ENCODE measurements around the gene PCBP4. TPM values are rescaled to one million over a fixed set of nuclear protein-coding genes. Genes with fewer than 3 reads are reported as not detected.

Gene PCBP4
- 23.9 and 37.0 TPM in 2 replicates for total RNA-seq (2014; rRNA removed; shearing (Covaris generic))

DNA sequence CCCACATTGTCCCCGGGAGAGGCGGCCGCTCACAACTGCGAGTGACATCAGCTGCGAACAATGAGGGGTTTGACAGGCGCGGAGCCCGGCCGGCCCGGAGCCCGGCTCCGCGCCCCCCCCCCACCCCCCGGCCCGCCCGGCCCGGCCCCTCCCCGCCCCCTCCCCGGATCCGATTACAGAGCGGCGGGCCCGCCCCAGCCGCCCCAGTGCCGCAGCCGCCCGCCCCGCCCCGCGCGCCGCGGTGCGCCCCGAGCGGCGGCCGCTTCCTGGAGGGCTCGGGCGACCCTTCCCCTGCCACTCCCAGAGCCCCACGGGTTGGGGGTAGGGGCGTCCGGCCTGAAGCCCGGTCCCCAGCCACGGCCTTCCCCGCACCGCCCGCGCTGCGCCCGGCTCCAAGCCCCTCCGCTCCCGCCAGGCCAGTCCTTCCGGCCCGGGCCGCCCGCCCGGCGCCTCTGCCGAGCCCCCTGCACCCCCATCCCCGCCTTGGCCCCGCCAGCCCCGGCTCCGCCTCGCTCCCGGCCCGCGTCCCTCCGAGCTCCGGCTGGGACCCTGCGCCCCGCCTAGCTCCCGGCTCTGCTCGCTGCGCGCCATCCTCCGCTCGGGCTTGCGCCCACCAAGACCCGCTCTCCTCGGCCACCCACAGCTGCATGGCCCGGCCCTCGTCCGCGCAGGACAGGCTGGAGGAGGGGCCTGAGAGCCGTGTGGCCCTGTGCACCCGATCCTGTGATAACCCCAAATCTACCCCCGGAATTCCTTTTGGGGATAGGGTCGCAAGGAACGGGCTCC, at the start of gene PCBP4:
TSS of gene PCBP4 (minus strand) at position 71 of the 786 bp plus-strand sequence. CDS start 6,214 bp downstream, outside the sequence.
- DNase-seq (ENCODE audit: low read depth): peak; percentile 39

DNA sequence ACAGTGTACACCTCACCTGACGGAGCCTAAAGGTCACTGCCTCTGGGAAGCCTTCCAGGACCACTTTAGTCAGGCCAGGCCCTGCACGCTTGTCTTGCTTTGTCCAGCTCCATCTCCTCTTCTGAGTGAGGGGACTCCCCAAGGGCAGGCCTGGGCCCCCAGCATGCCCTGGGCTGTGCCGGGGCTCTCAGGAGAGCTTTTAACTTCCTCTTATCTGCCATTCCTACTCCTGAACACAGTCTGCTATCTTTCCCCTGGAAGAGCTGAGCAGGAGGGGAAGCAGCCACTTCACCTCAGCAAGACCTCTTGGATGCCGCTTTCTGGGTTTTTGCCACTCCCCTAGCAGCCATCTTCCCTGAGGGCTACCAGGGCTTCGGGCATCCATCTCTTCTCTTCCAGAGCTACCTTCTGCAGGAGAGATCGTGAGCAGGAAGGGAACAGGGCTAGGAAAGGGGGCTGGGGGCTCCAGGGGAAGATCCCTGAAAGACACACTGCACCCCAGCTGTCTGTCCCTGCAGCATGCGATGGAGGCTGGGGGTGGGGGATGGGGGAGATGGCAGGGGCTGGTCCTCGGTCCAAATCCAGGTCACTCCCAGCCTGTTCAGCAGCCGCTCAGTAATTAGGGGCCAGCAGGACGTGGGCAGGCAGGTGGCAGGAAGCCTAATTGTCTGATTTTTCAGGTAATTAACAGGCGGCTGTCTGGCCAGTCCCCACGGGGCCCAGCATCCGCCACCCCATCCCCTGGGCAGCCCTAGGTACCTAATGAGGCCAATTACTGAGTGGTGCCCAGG, 48.4 kb upstream of the PCBP4 start:
- no peak for DNase-seq (ENCODE audit: low read depth)

DNA sequence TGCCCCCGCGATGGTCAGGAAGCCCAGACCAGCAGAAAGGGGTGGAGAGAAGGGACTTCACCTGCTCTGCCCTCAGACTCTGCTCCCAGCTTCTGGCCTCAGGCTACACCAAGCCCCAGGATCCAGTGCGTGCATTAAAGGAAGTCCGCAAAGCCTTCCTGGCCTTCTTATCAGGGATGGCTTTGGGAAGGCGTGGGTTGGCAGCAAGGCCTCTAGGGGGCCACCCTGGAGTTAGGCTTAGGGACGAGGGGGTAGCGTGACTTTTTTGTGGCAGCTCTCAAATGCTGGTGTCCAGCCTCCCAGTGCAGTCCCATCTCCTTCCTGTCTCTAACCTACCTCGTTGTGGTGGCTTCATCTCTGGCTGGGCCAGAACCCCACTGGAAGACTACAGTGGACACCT, 47.4 kb upstream of the PCBP4 start:
- DNase-seq (ENCODE audit: low read depth): no peak

DNA sequence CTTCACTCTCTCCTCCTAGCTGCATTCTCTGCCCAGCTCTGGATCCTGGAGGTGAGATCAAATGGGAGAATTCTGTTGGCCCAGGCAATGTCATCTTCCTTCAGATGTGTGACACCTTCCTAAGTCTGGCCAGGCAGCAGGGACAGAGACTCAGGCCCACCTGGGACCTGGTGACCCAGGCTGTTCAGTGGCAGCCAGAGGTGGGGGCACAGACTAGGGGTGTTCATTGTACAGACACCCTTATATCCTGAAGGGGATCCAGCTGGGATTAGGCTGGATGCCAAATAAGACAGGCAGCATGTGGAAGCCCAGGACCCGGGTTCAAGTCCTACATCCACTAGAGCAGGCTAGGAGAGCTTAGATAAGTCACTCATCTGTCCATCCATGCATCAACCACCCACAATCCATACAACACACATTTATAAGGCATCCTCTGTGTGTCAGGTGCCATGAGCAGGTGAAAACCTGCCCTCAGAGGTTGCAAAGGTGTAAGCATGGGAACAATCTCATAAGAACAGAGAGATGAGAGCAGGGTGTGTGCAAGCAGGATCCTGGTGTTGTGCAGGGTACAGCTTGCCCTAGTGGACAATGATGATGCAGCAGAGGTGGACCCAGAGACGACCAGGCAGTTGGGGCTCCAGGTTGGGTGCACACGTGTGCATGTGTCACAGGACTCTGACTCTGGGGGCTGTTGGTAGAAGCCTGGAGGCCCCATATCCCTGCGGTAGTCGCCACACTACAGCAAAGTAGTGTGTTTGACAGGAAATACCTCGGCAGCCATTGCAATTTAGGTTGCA, 46.7 kb upstream of the PCBP4 start:
- DNase-seq (ENCODE audit: low read depth): no peak

DNA sequence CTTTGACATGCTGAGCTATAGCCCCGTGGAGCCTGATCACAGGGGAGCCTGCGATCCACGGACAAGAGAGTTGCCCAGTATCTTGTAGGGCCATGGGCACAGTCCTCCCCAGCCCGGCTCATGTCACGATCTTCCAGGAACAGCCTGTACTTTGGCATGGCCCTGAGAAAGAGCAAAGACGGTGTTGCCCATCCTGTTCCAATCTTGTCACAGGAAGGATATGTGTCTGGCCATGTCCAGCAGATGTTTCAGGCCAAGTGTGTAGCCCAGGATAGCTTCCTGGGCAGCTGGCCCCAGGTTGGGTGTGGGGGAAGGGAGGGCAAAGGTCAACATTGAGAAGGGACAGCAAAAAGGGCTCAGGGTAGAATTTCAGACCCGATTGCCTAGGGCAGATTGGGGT, 45.4 kb upstream of the PCBP4 start:
- DNase-seq (ENCODE audit: low read depth): no peak

DNA sequence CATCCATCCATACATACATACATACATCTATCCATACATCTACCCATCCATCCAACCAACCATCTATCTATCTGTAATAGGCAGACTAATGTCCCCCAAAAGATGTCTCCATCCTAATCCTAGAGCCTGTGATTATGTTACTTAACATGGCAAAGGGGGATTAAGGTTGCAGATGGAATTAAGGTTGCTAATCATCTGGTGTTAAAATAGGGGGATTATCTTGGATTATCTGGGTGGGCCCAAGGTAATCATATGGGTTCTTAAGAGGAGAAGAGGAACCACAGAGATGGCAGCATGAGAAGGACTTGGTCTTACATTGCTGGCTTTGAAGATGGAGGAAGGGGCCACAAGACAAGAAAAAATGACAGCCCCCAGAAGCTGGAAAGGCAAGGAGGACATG, 43.2 kb upstream of the PCBP4 start:
- no peak for DNase-seq (ENCODE audit: low read depth)

DNA sequence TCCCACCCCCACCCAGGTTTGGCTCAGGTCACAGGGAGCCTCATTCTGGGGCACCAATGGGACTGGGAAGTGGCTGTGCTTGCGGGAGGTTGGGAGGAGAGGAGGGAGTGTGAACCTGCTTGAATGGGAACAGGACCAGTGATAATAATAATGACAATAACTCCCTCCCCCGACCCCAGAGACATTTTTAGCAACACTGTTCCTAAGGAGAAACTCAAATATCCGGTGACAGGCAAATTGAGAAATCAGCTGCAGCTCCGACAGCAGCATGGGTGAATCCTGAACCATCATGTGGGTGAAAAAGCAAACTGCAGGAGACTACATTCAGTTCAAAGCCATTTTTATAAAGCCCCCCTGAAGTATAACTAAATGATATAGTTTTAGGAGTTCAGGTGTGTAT, 40.0 kb upstream of the PCBP4 start:
- DNase-seq (ENCODE audit: low read depth): no peak

DNA sequence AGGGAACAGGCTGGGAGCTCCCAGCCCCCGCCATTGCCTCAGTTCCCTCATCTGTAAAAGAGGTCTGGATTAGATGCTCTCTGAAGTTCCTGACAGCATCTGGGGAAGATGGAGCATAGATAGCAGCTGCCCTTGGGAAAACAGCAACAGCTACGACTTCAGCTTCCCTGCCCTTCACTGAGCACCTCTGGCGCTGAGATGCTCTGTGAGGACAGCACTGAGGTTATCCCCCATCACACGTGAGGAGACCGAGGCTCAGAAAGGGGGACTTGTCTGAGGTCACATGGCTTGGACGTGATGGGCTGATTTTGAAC, 39.5 kb upstream of the PCBP4 start:
- no peak for DNase-seq (ENCODE audit: low read depth)

DNA sequence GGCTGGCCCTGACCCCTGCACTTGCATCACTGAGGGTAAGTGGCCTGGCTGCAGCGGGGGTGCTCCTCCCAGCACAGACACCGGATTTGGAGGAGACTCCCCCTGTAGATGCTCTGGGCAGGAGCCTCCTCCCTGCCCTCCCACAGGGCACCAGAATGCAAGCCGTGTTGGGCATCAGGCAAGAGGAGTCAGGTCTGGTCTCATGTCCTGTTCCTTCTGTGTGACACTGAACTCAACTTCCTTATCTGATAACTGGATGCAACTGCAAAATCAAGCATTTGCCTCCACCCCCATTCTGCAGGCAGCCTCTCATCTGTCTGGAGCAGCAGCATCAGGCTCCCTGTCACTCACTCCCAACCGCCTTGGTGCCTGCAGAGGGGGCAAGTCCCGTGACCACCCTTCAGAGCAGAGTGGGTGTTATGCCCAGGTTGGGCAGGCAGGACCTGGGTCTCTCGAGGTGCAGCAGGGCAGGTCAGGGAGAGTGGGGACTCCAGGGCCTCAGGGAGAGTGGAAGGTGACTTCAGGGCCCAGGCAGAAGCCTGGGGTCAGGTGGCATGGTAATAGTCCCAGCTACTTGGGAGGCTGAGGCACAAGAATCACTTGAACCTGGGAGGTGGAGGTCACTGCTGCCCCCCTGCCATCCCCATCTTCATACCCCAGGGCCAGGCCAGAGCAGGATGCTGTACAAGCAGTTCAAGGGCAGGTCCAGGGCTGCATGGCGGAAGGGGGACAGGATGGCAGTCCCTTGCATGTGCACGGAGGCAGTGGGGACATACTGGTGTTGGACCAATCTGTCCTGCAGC, 39.0 kb upstream of the PCBP4 start:
- DNase-seq (ENCODE audit: low read depth): no peak

DNA sequence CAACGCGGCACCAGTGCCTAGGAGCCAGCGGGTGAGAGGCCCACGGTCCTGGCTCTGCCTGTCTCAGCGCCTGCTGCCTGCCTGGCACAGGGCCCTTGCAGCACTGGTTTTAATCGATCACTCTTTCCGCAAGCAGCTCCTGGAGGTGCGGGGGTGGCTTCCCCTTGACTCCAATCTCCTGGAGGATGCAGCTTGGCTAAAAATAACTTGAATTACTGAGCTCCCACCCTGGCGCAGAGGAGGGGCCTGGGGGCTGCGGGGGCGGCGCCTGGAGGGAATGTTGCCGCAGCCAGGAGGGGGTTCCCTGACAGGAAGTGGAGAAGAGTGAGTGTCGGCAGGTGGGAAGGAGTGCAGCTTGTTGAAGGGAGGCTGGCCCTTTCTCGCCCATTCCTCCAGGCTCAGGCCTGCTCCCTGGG, 38.3 kb upstream of the PCBP4 start:
- peak; percentile 69 for DNase-seq (ENCODE audit: low read depth)

DNA sequence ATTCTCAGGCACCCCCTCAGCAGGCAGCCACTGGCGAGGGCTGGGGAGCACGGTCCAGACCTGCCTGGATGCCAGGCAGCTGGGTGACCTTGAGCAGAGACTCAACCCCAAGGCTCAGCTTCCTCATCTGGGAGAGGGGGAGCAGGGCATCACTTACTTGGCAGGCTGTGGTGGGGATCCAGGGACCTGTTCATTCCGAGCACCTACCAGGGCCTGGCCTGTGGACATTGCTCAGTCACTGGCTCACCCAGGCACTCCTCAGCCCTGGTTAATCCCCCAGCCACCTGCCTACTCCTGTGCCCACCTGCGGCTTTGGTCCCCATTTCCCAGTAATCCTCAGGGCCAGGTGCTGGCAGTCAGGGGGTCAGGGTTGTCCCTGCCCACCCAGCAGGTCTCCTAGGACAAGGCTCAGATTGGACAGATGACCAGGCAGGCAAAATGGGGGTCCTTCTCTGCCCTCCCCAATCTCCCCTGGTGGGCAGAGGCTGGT, 37.7 kb upstream of the PCBP4 start:
- no peak for DNase-seq (ENCODE audit: low read depth)

DNA sequence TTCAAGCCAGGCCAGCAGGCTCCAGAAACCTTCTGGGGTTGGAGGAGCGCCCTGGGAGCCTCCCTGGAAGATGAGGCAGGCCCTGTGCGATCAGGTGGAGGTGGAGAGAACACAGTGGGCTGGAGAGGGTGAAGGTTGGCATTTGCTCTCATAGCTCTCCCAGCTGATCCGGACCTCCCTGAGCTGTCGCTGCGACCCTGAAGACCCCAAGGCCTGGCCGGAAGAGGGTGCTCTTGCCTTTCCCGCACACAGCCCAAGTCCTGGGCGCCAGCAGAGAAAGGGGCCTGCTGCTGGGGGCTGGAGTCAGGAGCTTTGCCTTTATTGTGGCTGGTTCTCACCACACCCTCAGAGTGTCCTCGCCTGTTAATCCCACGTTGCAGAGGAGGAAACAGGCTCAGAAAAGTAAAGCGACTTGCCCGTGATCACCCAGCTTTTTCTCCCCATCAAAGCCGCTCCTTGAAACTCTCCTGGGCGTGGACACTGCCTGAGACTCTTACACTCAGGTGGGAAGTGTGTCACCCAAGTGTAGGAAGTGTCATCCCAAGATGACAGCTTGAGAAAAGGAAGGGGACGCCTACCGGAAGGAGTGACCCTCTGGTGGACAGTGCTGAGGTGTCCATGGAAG, 37.0 kb upstream of the PCBP4 start:
- DNase-seq (ENCODE audit: low read depth): peak; percentile 65

DNA sequence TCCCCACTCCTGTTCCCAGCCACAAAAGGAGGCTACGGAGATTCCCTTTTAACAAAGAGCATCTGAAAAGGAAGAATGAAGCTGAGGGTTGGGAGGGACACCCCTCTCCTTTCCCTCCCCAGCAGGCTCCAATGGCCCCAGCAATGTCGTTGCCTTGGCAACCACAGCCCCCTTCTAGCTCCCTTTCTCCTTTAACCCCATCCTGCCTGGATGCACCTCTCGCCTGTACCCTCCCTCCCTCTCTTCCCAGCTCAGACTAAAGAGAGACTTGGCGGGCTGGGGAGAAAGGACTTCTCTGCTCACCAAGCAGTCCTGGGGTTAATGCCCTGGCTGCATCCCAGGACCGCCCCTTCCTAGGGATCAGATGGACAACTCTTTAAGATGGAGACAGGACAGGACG, 35.5 kb upstream of the PCBP4 start:
- DNase-seq (ENCODE audit: low read depth): no peak

DNA sequence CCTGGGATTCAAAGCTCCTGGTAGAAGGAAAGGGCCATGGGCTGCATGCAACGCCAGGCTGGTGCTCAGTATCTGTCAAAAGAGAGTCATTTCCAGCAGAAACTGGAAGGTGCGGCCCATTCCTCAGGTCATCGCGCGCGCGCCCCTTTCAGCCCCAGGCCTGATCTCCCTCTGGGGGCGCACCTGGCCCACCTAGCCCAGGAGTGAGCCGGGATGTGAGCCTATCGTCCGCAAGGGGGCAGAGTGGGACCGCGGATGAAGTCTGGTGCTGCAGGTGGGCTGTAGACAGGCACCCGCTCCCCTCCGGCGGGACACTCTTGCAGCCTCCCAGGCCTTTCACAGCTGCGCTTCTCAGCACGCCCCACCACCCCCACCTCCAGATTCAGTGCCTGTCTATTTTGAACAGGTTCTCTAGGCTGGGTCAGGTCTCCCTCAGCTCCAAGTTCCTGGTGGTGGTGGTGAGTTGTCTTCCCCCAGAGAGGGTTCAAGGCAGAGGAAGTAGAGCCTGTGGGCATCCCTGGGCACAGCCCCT, 34.3 kb upstream of the PCBP4 start:
- peak; percentile 80 for DNase-seq (ENCODE audit: low read depth)

DNA sequence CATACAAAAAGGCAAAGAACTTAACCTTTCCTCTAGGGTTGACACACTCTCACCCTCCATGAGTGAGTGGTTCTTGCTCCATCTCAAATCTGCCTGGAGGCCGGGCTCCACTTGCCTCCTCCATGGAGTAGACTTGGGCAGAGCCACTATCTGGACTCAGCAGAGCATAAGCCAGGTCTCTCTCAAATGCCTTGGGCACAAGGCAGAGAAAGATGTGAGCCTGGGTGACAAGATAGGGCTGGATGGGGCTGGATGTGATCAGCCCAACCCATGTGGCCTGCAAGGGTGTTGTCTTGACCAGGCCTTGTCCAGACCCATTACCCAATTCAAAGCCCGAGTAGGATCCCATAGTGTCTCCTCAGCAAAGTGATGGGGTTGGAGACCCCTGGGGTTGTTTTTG, 32.6 kb upstream of the PCBP4 start:
- DNase-seq (ENCODE audit: low read depth): no peak

DNA sequence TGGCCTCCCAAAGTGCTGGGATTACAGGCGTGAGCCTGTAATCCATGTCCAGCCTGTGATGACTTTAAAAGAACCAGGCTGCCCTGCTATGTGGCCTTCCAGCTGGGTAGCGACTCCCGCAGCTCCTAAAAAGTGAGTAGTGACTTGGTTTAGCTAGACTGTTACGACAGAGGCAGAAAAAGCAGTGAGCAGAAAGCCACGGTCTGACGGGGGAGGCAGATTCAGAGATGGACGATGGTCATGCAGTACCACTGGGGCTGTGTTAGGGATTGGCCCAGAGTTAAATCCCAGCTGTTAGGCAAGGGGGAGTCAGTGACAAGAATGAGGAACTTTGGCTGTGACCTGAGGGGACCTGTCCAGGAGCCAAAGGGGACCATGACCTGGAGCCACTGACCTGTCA, 31.5 kb upstream of the PCBP4 start:
- DNase-seq (ENCODE audit: low read depth): no peak

DNA sequence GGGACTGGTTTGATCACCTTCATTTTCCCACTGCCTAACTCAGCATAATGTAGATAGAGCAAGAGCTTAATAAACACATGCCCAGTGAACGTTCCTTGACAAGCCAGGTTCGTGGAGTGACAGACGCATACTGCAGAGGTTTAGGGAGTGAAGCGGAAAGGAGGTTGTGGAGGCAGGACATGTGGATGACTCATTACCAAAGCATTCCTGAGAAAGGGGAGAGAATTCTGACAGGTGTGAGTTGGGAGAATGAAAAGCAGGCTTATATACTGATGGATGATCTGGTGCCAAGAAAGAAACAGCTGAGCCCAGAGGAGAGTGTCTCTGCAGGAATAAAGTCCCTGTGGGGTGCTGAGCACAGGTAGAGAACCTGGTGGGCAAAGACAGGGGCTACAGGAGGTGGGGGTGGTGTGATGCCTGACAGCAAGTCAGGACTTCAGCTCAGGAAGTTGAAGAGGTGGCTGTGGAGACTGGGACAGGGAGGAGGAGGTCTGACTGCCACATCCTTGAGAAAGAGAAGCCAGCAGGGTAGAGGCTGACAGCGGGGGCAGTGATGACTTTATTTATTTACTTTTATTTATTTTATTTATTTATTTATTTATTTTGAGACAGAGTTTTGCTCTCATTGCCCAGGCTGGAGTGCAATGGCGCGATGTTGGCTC, 30.8 kb upstream of the PCBP4 start:
- peak; percentile 51 for DNase-seq (ENCODE audit: low read depth)

DNA sequence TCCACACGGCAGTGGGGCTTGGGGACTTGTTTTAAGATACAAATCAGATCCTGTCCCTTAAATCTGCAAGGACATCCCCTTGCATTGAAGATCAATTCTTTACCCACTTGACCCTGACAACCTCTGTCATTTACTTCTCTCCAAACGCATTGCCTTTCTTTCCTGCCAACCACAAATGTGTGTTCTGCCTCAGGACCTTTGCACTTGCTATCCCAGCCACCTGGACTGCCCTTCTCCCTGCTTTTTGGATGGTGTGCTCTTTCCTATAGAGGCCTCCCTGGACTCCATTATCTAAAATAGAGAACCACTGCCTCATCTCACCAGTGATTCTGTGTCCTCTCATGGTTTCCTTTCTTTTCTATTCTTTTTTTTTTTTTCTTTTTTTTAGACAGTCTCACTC, 29.9 kb upstream of the PCBP4 start:
- no peak for DNase-seq (ENCODE audit: low read depth)

DNA sequence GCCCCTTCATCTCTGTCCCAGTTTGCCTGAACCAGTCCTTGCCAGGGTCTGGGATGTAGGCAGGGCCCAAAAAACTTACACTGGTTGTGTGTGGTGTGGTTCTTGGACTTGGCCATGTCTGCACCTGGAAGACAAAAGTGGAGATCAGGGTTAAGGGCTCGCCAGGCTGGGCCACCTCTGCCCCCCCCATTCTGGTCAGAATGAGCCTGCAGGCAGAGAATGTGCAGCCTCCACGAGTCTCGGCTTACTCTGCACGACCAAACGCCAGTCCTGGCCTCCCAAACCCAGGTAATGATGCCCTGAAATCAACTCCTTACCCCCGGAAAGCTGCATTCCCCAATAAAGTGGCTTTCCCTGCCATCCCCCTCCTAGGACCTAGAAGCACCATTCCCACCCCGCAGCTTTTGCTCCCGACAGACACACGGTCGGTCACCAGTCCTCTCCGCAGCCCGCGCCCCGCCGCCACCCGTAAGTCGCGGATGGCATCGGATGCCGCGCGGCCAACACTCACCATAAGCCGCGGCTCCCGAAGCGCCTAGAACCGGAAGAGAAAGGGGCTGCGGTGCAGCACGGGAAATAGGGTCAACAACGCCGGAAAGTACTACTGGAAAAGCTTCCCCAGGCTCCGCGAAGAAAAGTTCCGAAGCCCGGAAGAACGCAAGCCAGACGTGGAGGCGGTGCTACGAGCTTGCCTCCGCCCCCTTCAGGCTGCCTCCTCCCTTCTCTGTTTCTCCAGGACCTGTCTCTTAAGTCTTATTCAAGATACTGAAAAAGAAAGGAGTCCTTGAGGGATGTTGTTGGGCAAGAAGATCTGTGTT, 28.3 kb upstream of the PCBP4 start, which contains the start of gene RPL29:
TSS of gene RPL29 (minus strand) at position 550 of the 818 bp plus-strand sequence. CDS start at position 116, 434 bp downstream.
- DNase-seq (ENCODE audit: low read depth): peak; percentile 90

Measured in Daoy (cell line).